Dendritic cell treated with granulocyte-macrophage colony-stimulating factor and Interleukin-4, amounts not matched to agents 40 ng/mL and 50 ng/mL, for 4 days (primary cell): ENCODE results near the gene DYNLT2B.
"Not testable (repeated sequence)": the region's sequence is repeated elsewhere in the genome, so short reads cannot be mapped to it uniquely, and the experiment has no call there.

Experiments
- H3K27ac Mint-ChIP-seq: one replicate; pipeline ENCODE4 v1.8.0; 2022; ENCODE audit warnings: mild to moderate bottlenecking, mixed read lengths
- H3K27me3 Mint-ChIP-seq: one replicate; pipeline ENCODE4 v1.8.0; 2022; ENCODE audit warnings: mild to moderate bottlenecking, mixed read lengths
- H3K36me3 Mint-ChIP-seq: one replicate; pipeline ENCODE4 v1.8.0; 2022; ENCODE audit warnings: low read depth, mixed read lengths
- H3K4me1 Mint-ChIP-seq: one replicate; pipeline ENCODE4 v1.8.0; 2022; ENCODE audit warnings: low read depth, mixed read lengths
- H3K4me3 Mint-ChIP-seq: one replicate; pipeline ENCODE4 v1.8.0; 2022; ENCODE audit warnings: mild to moderate bottlenecking, moderate library complexity, mixed read lengths
- H3K9me3 Mint-ChIP-seq: one replicate; pipeline ENCODE4 v1.8.0; 2022; ENCODE audit warnings: mixed read lengths
- intact Hi-C: fragments of 100-400 bp; cut with micrococcal nuclease; formaldehyde crosslinking; loops from one replicate; pipeline ENCODE4 v1.15.0; 2022

DYNLT2B gene

GRCh38 chr3:196339493-196340254 is 21.6 kb upstream of the DYNLT2B start:
- no peaks in the 10 kb centered on the region for H3K9me3 Mint-ChIP-seq

DNA sequence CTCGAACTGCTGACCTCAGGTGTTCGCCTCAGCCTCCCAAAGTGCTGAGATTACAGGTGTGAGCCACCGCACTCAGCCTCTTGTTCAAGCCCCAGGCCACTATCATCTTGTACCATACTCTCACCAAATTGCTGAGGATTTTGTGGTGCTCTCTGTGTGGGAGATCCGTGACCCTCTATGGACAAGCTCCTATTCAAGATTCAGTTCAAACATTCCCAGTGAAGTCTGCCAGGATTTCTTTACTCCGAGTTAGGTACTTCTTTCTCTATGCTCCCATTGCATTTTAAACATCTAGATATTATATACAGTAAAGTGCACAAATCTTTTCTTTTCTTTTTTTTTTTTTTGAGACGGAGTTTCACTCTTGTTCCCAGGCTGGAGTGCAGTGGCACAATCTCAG is 21.0 kb upstream of the DYNLT2B start:
- intact Hi-C loops, result no loop called here
- Mint-ChIP-seq H3K27me3 (peaks cover 2% of the 10 kb centered on the region), H3K4me3 (no peak overlapping the region), H3K36me3 (no peaks in the 10 kb centered on the region), H3K4me1 (peaks cover 44% of the 10 kb centered on the region), H3K9me3 (no peaks in the 10 kb centered on the region), H3K27ac (peak overlapping the region; percentile 33)

More at GRCh38 chr3:196339493-196340254, 21.6 kb upstream of the DYNLT2B start:
- intact Hi-C loops, result no loop called here
- Mint-ChIP-seq H3K27me3 (peaks cover 2% of the 10 kb centered on the region), H3K4me3 (no peak overlapping the region), H3K36me3 (no peaks in the 10 kb centered on the region), H3K27ac (no peak overlapping the region), H3K4me1 (peaks cover 50% of the 10 kb centered on the region)

DNA sequence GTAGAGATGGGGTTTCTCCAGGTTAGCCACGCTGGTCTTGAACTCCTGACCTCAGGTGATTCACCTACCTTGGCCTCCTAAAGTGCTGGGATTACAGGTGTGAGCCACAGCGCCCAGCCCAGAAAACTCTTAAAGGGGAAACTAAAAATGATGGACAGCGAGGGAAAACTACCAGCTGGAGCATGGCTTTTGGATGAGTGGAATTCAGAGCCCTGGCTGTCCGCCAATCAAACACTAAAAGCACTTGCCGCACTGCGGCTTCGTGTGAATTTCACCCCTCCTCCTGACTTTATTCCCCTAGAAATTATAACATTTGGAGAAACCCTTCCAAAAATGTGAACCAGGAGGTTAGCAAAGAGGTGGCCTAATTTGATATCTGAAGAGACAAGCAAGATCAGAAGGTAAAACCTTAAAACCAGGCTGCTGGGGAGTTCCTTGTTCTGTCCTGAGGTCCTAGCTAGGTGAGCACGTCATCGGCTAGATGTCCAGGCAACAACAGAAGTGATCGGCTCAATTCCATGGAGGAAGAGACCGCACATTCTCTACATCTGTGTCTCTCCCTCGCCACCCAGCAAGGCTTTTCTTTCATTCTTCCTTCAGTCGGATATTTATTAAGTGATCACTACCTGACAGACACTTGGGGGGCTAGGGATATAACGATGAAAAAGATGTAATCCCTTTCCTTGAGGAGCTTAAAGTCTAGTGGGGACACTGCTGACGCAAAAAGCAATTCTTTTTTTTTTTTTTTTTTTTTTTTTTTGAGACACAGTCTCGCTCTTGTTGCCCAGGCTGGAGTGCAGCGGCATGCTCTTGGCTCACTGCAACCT is 18.5 kb upstream of the DYNLT2B start:
- Mint-ChIP-seq H3K27me3 (peaks cover 2% of the 10 kb centered on the region), H3K27ac (no peak overlapping the region), H3K4me1 (peaks cover 33% of the 10 kb centered on the region), H3K4me3 (no peak overlapping the region), H3K9me3 (no peaks in the 10 kb centered on the region), H3K36me3 (no peaks in the 10 kb centered on the region)
- intact Hi-C loops, result no loop called here

DNA sequence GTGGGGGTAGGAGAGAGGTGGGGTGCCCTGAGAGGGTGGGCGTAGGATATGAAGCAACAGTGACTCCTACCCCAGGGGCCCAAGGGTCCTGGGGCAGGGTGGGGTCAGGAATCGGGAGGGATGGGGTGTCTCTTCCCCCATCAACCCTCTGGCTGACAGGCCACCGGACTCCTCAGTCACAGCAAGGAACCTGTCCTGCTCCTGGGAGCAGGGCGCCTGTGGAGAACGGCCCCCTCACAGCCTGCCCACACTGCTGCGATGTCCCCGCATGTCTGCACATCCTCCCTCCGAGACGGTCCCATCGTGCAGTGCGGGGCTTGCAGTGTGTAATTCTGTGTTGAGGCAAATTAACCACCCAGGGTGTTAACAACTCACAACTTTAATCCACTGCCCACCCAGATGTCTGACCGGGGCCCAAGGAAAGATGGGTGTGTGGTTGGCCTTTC is 17.5 kb upstream of the DYNLT2B start:
- Mint-ChIP-seq H3K36me3 (no peaks in the 10 kb centered on the region), H3K9me3 (no peaks in the 10 kb centered on the region), H3K27ac (no peak overlapping the region), H3K4me3 (no peak overlapping the region), H3K4me1 (peaks cover 24% of the 10 kb centered on the region), H3K27me3 (peaks cover 2% of the 10 kb centered on the region)
- intact Hi-C loops, result no loop called here

DNA sequence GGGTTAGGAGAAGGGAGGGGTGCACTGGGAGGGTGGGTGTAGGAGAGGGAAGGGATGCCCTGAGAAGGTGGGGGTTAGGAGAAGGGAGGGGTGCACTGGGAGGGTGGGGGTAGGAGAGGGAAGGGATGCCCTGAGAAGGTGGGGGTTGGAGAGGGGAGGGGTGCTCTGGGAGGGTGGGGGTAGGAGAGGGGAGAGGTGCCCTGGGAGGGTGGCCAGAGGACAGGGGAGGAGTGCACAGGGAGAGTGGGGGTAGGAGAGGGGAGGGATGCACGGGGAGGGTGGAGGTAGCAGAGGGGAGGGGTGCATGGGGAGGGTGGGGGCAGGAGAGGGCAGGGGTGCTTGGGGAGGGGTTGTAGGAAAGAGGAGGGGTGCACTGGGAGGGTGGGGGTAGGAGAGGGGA is 16.9 kb upstream of the DYNLT2B start:
- H3K36me3 Mint-ChIP-seq, result no peaks in the 10 kb centered on the region
- intact Hi-C loops, result no loop called here
- H3K4me1 Mint-ChIP-seq, result peaks cover 20% of the 10 kb centered on the region
- H3K4me3 Mint-ChIP-seq, result no peak overlapping the region
- no peak overlapping the region for H3K27ac Mint-ChIP-seq
- H3K27me3 Mint-ChIP-seq, result peaks cover 2% of the 10 kb centered on the region
- no peaks in the 10 kb centered on the region for H3K9me3 Mint-ChIP-seq

- intact Hi-C loops, result no loop called here
- peaks cover 3% of the 10 kb centered on the region for H3K27me3 Mint-ChIP-seq
- no peak overlapping the region for H3K27ac Mint-ChIP-seq
- H3K4me3 Mint-ChIP-seq, result no peak overlapping the region
- no peaks in the 10 kb centered on the region for H3K36me3 Mint-ChIP-seq
- no peaks in the 10 kb centered on the region for H3K9me3 Mint-ChIP-seq
- no peaks in the 10 kb centered on the region for H3K4me1 Mint-ChIP-seq
Observed at GRCh38 chr3:196332168-196332567, 14.1 kb upstream of the DYNLT2B start.

DNA sequence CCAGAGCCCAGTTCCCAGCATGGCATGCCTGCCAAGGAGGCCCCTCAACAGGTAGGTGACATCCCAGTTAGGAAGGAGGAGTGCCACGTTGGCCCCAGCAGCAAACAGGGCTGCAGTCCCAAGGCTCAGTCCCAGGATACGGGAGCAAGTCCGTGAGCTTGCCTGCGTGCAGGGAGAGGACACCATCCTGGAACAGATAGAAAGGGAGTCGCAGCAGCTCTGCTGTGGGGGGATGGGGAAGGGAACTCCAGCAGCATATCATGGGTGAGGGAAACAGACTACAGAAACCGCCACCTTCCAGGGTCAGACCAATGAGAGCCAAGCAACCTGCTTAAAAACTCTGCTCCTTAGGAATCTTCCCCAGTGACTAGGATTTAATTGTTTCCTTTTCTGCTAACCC is 9.4 kb upstream of the DYNLT2B start:
- H3K4me1 Mint-ChIP-seq, result peaks cover 13% of the 10 kb centered on the region
- intact Hi-C loops, result no loop called here
- H3K36me3 Mint-ChIP-seq, result no peaks in the 10 kb centered on the region
- no peak overlapping the region for H3K27ac Mint-ChIP-seq
- peaks cover 1% of the 10 kb centered on the region for H3K27me3 Mint-ChIP-seq
- H3K4me3 Mint-ChIP-seq, result no peak overlapping the region
- H3K9me3 Mint-ChIP-seq, result no peaks in the 10 kb centered on the region

- H3K4me1 Mint-ChIP-seq, result peaks cover 18% of the 10 kb centered on the region
- no peaks in the 10 kb centered on the region for H3K9me3 Mint-ChIP-seq
- H3K27me3 Mint-ChIP-seq, result peaks cover 1% of the 10 kb centered on the region
- H3K4me3 Mint-ChIP-seq, result no peak overlapping the region
- intact Hi-C loops, result no loop called here
- H3K27ac Mint-ChIP-seq, result no peak overlapping the region
- H3K36me3 Mint-ChIP-seq, result no peaks in the 10 kb centered on the region
Observed at GRCh38 chr3:196326936-196327335, 8.9 kb upstream of the DYNLT2B start.

DNA sequence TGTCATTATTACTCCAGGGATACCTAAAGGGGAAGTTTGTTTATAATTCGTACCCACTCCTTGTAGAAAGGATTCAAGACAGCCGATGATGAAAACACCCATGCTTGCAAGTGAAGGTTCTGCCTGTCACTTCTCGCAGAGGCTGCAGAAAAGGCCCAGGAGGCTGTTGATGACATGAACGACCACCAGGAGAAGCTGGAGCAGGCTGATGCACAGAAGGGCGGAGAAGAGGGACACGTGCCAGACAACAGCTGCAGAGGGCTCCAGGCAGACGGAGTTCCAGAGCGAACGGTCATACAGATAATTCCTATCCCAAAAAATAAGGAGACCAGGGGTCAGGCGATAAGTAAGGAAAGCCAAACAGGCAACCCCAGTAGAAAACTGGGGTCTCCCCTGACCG is 5.7 kb upstream of the DYNLT2B start:
- H3K9me3 Mint-ChIP-seq, result no peaks in the 10 kb centered on the region
- H3K27me3 Mint-ChIP-seq, result no peaks in the 10 kb centered on the region
- H3K4me3 Mint-ChIP-seq, result no peak overlapping the region
- intact Hi-C loops, result no loop called here
- H3K27ac Mint-ChIP-seq, result no peak overlapping the region
- peaks cover 44% of the 10 kb centered on the region for H3K4me1 Mint-ChIP-seq
- no peaks in the 10 kb centered on the region for H3K36me3 Mint-ChIP-seq

GRCh38 chr3:196323016-196323415 is 5.0 kb upstream of the DYNLT2B start:
- Mint-ChIP-seq H3K4me3 (no peak overlapping the region), H3K4me1 (peaks cover 44% of the 10 kb centered on the region), H3K27me3 (no peaks in the 10 kb centered on the region), H3K9me3 (no peaks in the 10 kb centered on the region), H3K27ac (no peak overlapping the region), H3K36me3 (peaks cover 5% of the 10 kb centered on the region)
- intact Hi-C loops, result no loop called here

- Mint-ChIP-seq H3K36me3 (peaks cover 16% of the 10 kb centered on the region), H3K4me3 (peak overlapping the region; percentile 28), H3K9me3 (no peaks in the 10 kb centered on the region), H3K27ac (peak overlapping the region; percentile 35), H3K27me3 (no peaks in the 10 kb centered on the region), H3K4me1 (peaks cover 51% of the 10 kb centered on the region)
- intact Hi-C loops, result no loop called here
Observed at GRCh38 chr3:196321162-196321561, 3.1 kb upstream of the DYNLT2B start.

DNA sequence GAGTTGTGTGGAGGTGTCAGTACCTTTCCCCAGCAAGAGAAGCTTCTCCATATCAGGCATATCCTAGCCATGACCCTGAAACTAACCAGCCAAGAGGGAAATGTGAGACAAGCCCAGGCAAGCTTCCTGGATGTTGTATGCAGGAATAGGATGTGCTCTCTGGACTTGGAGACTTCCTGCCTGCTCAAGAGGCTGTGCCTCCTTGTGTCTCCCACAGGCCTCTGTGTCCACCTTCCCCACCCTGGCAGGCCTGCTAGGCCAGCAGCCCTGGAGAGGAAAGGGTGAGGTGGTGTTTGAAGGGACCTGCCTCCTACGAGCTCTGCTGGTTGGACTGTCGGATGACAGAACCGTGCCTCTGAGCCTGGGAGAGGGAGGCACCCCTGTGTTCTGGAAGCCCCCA is 2.1 kb upstream of the DYNLT2B start:
- Mint-ChIP-seq H3K4me1 (peaks cover 49% of the 10 kb centered on the region), H3K36me3 (peaks cover 16% of the 10 kb centered on the region), H3K4me3 (no peak overlapping the region), H3K27ac (peak overlapping the region; percentile 18), H3K9me3 (no peaks in the 10 kb centered on the region), H3K27me3 (no peaks in the 10 kb centered on the region)
- intact Hi-C loops, result no loop called here

DNA sequence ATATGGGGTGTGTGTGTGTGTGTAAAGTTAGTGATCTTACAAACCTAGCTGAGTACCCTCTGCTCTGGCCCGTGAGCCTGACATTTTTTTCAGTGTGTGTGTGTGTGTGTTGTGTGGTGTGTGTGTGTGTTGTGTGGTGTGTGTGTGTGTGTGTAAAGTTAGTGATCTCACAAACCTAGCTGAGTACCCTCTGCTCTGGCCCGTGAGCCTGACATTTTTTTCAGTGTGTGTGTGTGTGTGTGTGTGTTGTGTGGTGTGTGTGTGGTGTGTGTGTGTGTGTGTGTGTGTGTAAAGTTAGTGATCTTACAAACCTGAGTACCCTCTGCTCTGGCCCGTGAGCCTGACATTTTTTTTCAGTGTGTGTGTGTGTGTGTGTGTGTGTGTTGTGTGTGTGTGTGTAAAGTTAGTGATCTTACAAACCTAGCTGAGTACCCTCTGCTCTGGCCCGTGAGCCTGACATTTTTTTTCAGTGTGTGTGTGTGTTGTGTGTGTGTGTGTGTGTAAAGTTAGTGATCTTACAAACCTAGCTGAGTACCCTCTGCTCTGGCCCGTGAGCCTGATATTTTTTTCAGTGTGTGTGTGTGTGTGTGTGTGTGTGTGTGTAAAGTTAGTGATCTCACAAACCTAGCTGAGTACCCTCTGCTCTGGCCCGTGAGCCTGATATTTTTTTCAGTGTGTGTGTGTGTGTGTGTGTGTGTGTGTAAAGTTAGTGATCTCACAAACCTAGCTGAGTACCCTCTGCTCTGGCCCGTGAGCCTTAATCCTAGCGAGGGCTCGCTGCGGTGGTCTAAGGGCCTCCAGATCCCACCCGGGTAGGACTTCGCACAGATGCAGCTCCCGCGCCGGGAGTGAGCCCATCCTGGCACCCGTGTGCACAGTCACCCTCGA is 997 bp downstream of the DYNLT2B start:
- not testable (repeated sequence) for H3K9me3 Mint-ChIP-seq, H3K27me3 Mint-ChIP-seq
- intact Hi-C loops, result loop anchor here (5.0 kb wide), 1 partner anchor 115 kb away; the partner anchor contains the start of gene UBXN7
- H3K27ac Mint-ChIP-seq, result peak overlapping the region; percentile 94
- peaks cover 34% of the 10 kb centered on the region for H3K4me1 Mint-ChIP-seq
- peaks cover 16% of the 10 kb centered on the region for H3K36me3 Mint-ChIP-seq
- peak overlapping the region; percentile 98 for H3K4me3 Mint-ChIP-seq
